GM21390 (cell line): Measurements from ENCODE around the gene LYZL1.
"Not testable (repeated sequence)": the region's sequence is repeated elsewhere in the genome, so short reads cannot be mapped to it uniquely, and the experiment has no call there.

Source experiments
- ATAC-seq: cut with Tn5 transposase; IDR thresholded peaks from one replicate; pipeline ENCODE4 v1.9.1; 2021; ENCODE audit not compliant: unreplicated experiment

LYZL1 gene

GRCh38 chr10:29304995-29305335 is 16.1 kb downstream of the LYZL1 start:
- no peak for ATAC-seq

GRCh38 chr10:29306688-29307087 is 17.8 kb downstream of the LYZL1 start:
- no peak for ATAC-seq

DNA sequence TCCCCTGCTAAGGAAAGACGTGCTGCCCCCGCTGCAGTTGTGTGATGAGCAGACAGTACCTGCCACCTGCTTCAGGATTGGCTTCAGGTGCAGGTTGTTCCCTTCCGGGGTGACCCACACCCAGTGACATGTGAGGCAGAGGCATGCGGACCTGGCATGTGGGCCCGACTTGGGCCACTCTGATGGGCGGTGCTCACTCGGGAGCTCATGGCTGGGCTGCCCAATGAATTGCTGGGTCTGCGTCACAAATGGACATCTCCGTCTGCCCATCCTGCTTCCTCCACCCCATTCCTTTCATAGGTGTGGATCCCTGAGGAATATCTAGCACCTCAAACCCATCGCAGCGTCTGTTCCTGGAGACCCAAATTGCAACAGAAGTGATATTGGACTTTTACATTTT is 19.3 kb downstream of the LYZL1 start:
- not testable (repeated sequence) for ATAC-seq

- no peak for ATAC-seq
These were observed 20.6 kb downstream of the LYZL1 start for GRCh38 chr10:29309465-29309864.

DNA sequence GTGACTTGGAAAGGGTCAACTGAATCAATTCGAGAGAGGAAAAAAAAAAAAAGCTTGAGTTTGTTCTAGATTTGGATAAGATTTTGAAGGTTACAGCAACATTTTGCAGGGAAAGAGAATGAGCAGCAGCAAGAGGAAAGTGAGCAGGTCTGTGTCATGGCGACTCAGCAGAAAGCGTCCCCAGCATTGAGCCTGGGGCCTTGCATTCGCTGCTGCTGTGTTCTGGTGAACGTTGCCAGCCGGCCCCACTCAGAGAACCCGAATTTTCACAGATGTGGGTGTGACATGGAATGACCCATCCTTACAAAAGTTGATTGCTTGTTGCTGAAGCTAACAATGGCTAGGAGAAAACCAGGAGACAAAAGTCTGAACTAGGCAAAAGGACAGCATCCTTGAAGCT is 21.6 kb downstream of the LYZL1 start:
- not testable (repeated sequence) for ATAC-seq

GRCh38 chr10:29313071-29313470 is 24.2 kb downstream of the LYZL1 start:
- no peak for ATAC-seq

DNA sequence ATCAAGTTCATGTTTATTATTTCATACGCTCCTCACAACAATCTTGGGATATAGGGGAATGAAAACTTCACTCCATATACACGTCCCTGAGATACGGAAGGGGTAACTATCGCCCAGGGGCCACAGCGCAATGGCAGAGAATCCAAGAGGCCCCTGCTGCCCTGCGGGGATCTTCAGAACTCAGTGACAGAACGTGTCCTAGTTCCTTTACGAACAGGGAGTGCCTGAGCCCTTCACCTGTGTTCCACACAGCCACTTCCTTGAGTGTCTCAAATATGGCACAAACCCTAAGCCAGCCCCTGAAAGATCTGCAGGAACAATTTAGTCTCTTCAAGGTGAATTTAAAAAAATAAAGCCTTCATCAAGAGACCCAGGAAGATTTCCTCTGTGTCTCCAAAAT is 25.9 kb downstream of the LYZL1 start:
- ATAC-seq: no peak

DNA sequence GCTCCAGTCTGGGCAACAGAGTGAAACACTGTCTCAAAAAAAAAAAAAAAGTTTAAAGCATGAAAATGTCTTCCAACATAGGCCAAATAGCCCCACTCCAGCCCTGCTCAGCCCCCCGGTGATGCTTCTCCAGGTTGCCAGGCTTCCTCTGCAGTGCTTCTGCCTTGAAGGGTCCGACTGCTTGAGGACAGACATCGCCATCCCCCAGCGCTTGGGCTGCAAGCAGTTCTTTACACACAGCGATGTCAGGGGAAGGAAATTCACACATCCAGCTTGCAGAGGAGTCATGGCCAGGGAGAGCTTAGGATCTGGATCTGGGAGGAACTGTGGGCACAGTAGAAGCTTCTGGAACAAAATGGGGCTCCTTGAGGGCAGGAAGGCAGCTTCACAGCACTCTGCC is 26.9 kb downstream of the LYZL1 start:
- ATAC-seq: no peak

DNA sequence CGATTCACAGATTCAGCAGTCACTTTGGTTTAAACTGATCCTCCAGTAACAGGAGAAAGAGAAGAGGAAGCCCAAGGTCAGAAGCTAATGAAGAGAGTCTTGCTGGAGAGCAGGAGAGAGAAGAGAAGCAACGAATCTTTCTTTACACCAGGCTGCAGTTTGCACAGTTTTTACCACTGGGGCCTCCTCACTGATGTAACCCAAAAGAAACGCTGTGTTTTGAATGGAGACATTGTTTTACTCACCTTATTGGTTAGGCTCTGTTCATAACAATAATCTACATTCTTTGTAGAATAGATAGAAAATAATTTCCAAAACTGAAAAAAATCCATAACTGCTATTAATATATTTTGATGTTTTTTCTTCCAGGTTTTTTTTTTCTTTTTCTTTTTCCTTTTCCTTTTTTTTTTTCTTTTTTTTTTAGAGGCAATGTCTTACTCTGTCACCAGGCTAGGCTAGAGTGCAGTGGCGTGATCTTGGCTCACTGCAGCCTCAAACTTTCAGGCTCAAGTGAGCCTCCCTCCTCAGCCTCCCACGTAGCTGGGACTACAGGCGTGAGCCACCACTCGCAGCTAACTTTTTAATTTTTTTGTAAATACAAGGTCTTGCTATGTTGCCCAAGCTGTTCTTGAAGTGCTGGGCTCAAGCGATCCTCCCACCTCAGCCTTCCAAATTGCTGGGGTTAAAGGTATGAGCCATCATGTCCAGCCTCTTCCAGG is 27.6 kb downstream of the LYZL1 start:
- no peak for ATAC-seq

DNA sequence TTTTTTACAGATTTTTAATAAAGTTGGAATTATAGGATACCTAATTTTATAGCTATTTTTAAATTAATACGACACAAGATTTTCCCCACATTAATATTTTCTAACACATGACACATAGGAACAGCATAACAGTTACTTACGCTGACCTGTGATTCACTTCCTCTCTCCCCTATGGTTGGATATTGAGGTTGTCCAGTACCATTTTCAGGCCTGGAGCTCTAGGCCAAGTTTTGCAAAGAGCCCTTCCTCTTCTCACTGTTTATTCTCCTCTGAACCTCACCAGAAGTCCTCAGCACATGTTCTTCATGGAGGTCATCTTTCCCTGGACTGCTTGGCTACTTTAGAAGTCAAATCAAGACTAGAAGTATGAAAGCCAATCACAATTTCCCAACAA is 28.2 kb downstream of the LYZL1 start:
- ATAC-seq: no peak

GRCh38 chr10:29317423-29318021 is 28.7 kb downstream of the LYZL1 start:
- no peak for ATAC-seq

- not testable (repeated sequence) for ATAC-seq
These were observed 29.5 kb downstream of the LYZL1 start for GRCh38 chr10:29318141-29319071.

DNA sequence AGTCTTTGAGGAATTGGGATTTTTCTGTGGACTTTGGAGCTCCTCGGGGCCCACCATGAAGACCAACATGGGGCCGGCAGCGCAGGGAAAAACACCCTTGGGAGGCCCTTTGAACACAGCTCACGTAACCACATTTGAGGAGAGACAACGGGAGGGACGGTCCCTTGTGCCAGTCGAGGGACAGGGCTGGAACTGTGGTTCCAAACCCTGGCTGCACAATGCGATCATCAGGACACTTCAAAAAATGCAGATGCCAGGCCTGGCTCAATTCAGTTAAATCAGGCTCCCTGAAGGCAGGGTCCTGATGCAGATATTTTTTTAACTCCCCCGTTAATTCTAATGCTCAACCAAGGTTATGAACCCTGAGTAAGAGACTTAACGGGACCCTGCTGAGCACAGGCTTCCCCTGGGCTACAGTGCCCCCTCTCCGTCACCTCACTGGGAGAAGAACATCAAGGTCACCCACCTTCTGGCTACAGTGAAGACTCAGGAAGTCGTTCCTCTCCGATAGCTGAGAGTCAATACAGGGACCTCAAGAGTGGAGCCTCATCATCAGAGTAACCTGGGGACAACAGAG is 30.4 kb downstream of the LYZL1 start:
- ATAC-seq: no peak

GRCh38 chr10:29320680-29321121 is 31.8 kb downstream of the LYZL1 start:
- not testable (repeated sequence) for ATAC-seq

DNA sequence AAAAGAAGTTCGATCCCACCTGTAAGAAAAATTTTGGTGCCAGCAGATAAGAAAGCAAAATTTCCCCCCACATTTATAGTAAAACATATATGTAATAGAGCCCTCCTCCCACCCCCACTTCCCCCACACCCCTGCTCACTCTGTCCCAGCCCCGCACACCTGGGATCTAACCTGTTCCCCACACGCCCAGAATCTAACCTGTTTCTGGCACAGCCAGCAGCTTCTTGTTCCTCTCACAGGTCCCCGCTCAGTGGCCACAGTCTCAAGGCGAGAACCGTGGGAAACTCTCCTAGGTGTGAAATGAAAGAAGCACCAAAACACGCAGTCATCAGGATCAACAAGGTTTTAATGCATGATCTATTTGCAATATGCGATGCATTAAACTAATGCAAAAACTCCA is 32.8 kb downstream of the LYZL1 start:
- ATAC-seq: no peak

GRCh38 chr10:29322918-29323317 is 34.0 kb downstream of the LYZL1 start:
- no peak for ATAC-seq

- no peak for ATAC-seq
These were observed 34.5 kb downstream of the LYZL1 start for GRCh38 chr10:29323367-29323766.

DNA sequence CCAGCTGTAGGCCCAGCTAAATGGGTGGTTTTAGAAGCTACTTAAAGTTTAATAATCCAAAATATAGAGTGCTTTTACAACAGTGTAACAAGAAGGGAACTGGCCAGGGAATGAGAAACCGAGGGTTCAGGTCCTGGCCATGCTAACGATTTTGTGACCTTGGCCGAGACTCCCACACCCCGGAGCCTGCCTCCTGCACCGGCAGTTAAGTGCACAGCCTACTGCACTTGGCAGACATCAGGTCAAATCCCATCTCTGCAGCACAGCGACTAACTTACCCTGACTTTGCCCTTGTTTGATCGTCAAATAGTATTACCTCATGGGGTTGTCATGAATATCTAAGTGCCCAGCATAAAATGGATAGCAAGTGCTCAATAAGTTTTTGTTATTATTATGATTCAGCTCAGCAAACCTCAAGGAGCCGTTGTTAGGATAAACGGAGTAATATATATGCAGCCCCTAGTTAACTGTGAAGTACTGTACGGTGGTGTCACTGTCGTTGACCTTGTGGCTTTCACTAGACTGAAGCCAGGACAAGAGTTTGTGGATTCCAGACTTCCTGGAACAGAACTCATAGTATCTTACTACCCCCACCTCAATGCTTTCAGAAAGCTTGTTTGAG is 35.5 kb downstream of the LYZL1 start:
- ATAC-seq: no peak

- no peak for ATAC-seq
These were observed 37.4 kb downstream of the LYZL1 start for GRCh38 chr10:29326299-29326698.

- no peak for ATAC-seq
These were observed 38.2 kb downstream of the LYZL1 start for GRCh38 chr10:29326886-29327745.
